GM10266 (cell line): ENCODE measurements around the gene VCP.

Source experiments
- DNase-seq: peaks from one replicate; pipeline ENCODE4 v3.0.0; 2012; ENCODE audit errors: extremely low spot score
- TF ChIP-seq, protein P1 (sequence below): IDR thresholded peaks from 2 replicates; pipeline ENCODE4 v1.5.1; 2012; ENCODE audit warnings: mild to moderate bottlenecking, low read depth; ENCODE audit not compliant: control insufficient read depth, insufficient read depth; ENCODE audit errors: missing control alignments

VCP gene

GRCh38 chr9:35072461-35073278, at the start of gene VCP:
Gene VCP, minus strand, starts transcription at chr9:35072625. Its CDS starts 272 bp downstream, at chr9:35072353.
- TF ChIP-seq, protein P1, sequence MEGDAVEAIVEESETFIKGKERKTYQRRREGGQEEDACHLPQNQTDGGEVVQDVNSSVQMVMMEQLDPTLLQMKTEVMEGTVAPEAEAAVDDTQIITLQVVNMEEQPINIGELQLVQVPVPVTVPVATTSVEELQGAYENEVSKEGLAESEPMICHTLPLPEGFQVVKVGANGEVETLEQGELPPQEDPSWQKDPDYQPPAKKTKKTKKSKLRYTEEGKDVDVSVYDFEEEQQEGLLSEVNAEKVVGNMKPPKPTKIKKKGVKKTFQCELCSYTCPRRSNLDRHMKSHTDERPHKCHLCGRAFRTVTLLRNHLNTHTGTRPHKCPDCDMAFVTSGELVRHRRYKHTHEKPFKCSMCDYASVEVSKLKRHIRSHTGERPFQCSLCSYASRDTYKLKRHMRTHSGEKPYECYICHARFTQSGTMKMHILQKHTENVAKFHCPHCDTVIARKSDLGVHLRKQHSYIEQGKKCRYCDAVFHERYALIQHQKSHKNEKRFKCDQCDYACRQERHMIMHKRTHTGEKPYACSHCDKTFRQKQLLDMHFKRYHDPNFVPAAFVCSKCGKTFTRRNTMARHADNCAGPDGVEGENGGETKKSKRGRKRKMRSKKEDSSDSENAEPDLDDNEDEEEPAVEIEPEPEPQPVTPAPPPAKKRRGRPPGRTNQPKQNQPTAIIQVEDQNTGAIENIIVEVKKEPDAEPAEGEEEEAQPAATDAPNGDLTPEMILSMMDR: peak; percentile 24
- DNase-seq: peak; percentile 99

DNA sequence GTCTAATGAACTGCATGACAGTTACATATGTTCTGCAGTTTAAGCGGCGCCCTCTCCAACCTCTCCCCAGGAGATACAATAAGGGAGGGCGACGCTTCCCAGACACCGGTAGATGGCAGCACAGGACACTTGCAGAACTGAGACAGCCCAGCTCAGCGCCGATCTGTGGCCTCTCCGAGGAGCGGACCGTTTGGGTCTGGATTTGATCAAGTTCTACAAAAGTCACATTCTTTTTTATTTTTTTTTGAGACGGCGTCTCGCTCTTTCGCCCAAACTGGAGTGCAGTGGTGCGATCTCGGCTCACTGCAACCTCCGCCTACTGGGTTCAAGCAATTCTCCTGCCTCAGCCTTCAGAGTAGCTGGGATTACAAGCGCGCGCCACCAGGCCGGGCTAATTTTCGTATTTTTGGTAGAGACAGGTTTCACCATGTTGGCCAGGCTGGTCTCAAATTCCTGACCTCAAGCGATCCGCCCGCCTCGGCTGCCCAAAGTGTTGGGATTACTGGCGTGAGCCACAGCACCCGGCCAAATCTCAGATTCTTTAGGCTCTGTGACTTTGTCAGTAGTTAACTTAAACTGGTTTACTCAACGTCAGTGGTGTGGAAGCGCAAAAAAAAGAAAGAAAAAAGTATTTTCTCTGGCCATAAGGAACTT, 44.6 kb upstream of the VCP start:
- TF ChIP-seq, protein P1: peak; percentile 96
- peak; percentile 80 for DNase-seq

DNA sequence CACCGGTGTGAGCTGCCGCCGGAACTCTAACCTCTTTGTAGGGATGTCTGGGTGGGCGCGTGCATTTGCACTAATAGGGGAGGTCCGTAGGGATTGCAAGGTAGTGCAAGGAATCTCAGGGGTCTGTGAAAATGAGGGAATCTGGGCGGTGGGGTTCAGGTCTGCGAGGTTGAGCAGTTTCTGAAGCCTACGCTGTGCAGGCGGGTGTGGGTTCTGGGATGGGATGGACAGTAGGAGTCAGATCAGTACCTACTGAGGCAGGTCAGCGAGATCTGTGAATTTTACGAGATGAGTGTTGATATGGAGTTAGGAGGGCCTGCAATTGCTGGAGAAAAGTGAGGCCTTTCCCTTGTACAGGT, 44.1 kb upstream of the VCP start:
- no peak for DNase-seq
- TF ChIP-seq, protein P1: no peak

DNA sequence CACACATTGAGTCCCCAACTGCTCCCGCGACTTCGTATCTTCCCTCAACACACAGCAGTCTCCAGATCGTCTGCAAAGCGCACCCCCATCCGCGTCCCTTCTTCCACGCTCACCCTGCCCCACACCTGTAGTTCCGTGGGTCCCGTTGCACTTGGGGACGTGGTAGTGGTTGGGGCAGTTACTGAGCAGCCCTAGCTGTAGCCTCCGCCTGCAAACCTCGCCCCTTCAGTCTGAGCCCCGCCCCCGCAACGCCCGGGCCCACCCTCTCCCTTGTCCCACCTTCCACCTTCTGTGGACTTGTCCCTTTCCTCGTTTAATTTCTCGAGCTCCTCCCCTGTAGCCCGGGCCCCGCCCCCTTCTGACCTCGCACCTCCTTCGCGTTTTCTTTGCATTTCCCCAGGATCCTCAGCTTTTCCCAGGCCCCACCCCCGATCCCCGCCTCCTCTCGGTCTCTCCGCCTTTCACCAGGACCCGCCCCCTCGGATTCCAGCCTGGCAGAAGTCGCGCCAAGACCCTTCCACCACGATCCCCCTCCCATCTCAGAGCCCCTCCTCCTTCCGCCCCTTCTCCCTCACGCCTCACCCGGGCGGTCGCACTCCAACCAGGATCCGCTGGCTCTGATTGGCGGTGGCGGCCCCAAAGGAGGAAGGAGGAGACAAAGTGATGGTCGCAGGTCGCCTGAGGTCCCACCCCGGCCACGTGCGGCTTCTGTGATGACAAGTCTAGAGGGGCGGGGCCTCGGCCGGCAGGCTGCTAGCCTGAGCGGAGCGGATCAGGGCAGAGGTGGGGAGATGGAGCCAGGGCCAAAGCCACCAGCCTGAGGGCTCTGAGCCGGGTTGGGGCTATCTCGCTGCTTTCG, 43.5 kb upstream of the VCP start, which contains the start of gene ATOSB:
Gene ATOSB, minus strand, starts transcription at position 183 of the 859 bp plus-strand sequence. CDS start 7,588 bp downstream, outside the sequence.
- peak; percentile 87 for DNase-seq
- TF ChIP-seq, protein P1: no peak

- DNase-seq: peak; percentile 47
- TF ChIP-seq, protein P1: no peak
Observed at GRCh38 chr9:35114840-35115628, 42.6 kb upstream of the VCP start.

- DNase-seq: peak; percentile 63
- TF ChIP-seq, protein P1: no peak
Observed at GRCh38 chr9:35114113-35114839, 41.9 kb upstream of the VCP start.
